Epithelial cell of proximal tubule (primary cell): Measurements from ENCODE around the gene COLEC11. TPM values are rescaled to one million over a fixed set of nuclear protein-coding genes. Genes with fewer than 3 reads are reported as not detected.

Experiments
- DNase-seq: peaks from one replicate; pipeline ENCODE4 v3.0.0-alpha.2; 2011; ENCODE audit warnings: low read depth
- H3K4me3 ChIP-seq: 2 replicates; pipeline ENCODE4 v1.5.1; 2011; ENCODE audit warnings: low read depth, mild to moderate bottlenecking, low read length
- total RNA-seq: library from RNA; depleted of rRNA; stranded (reverse); fragments of >200 nt; gene quantifications from 2 replicates; pipeline ENCODE4 v1.2.3, GENCODE V29; 2015
- TF ChIP-seq, protein P1 (sequence below): conservative IDR thresholded peaks from 2 replicates; pipeline ENCODE4 v1.5.1; 2012; ENCODE audit warnings: low read depth, mild to moderate bottlenecking, low read length

The COLEC11 gene
- 0.40 and 2.4 TPM in 2 replicates for total RNA-seq

DNA sequence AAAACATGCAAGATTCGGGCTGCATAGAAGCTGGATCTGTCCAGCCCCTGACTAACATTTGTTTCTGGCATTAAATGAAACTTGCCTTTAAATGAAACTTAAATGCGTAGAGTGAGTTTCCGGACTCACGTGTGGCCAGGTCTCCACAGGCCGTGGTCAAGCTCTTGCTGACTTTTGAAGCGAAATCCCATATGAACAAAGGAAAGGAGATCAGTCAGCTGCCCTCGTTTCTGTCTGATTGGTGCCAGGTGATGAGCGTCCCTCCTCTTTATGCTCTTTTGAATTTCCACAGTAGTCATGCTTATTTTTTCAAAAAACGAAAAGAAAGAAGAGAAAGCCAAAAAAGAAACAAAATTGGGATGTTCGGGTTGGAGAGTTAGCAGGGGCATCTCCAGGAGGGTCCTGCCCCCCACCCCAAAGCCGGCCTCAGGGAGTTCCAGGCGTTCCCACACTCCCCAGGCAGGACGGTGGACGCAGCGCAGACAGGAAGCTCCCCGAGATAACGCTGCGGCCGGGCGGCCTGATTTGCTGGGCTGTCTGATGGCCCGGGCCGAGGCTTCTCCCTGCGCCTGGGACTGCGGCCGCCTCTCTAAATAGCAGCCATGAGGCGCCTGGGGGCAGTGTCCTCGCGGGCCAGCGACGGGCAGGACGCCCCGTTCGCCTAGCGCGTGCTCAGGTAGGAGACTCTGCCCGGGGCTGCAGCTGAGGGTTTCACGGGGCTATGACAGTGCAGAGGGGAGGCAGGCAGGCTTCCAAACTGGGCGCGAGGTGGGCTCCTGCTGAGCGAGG, at the start of gene COLEC11:
TSS of gene COLEC11 (plus strand) at position 620 of the 789 bp plus-strand sequence. CDS start 9,229 bp downstream, outside the sequence.
- H3K4me3 ChIP-seq = peak within 1 kb of the TSS; percentile 27
- TF ChIP-seq, protein P1, sequence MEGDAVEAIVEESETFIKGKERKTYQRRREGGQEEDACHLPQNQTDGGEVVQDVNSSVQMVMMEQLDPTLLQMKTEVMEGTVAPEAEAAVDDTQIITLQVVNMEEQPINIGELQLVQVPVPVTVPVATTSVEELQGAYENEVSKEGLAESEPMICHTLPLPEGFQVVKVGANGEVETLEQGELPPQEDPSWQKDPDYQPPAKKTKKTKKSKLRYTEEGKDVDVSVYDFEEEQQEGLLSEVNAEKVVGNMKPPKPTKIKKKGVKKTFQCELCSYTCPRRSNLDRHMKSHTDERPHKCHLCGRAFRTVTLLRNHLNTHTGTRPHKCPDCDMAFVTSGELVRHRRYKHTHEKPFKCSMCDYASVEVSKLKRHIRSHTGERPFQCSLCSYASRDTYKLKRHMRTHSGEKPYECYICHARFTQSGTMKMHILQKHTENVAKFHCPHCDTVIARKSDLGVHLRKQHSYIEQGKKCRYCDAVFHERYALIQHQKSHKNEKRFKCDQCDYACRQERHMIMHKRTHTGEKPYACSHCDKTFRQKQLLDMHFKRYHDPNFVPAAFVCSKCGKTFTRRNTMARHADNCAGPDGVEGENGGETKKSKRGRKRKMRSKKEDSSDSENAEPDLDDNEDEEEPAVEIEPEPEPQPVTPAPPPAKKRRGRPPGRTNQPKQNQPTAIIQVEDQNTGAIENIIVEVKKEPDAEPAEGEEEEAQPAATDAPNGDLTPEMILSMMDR = peak; percentile 38
- no peak for DNase-seq

DNA sequence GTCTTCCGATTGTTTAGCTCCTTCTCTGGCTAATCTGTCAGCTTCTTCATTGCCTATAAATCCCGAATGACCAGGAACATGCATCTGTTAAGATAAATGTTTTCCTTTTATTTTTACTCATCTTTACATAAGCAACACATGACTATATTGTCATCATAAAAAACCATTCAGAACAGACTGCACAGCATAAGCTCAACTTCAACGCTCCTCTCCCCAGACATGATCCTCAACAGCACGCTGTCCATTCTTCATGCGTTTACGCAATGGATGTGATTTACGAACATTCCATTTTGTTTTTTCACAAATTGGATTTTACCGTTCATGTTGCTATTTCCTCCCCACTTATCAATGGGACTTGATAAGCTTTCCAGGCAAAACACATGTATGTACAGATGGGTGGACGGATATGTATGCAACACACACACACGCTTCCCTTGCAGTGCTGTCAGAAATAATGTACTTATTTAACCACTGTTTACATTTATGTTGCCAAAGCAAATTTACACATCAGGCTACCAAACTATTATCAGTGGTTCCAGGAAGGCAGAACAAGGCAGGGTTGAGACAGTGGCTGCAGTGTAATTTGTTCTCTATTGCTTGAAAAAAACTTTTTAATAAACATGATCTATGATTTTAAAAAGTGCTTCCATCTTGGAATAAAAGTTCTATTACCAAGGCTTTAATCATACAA, 49.0 kb upstream of the COLEC11 start:
- no peak for DNase-seq
- TF ChIP-seq, protein P1 = no peak
- H3K4me3 ChIP-seq = no peak overlapping the region

DNA sequence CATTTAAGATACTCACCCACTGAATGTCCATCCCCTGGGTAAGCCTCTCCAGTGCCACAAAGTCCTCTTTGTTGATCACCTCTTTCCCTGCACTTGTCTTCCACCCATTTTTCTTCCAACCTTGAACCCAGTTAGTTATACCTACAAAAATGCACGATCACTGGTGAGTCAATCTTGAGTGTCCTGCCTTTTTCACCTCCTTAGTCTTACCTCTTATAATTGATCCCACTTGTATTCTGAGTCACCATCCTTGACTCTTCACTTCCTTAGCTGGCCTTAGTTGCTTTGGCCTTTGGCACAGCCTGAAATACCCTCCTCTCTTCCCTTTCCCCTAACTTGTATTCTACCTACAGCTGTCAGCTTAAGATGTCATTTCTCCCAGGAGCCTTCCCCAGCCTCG, 47.0 kb upstream of the COLEC11 start:
- TF ChIP-seq, protein P1 = no peak
- DNase-seq = no peak

DNA sequence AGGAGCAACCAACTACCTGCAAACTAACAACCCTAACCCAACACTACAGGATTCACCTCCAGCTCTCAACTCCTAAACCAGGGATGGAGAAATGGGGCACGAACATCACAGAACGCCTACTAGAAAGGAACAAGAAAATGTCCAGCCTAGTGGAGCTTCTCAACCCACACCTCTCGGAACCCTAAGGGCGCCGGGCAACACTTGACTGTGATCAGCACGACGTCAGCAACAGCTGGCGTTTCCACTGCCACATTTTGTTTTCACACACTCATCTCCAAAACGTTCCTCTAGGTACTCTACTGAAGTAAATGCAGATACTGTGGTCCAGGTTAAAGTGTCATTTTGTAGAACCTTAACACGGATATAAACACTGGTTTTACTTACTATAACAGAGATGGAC, 41.0 kb upstream of the COLEC11 start:
- DNase-seq = no peak
- H3K4me3 ChIP-seq = no peak overlapping the region
- TF ChIP-seq, protein P1 = no peak

More for the DNA sequence above, 47.0 kb upstream of the COLEC11 start:
- no peak overlapping the region for H3K4me3 ChIP-seq

DNA sequence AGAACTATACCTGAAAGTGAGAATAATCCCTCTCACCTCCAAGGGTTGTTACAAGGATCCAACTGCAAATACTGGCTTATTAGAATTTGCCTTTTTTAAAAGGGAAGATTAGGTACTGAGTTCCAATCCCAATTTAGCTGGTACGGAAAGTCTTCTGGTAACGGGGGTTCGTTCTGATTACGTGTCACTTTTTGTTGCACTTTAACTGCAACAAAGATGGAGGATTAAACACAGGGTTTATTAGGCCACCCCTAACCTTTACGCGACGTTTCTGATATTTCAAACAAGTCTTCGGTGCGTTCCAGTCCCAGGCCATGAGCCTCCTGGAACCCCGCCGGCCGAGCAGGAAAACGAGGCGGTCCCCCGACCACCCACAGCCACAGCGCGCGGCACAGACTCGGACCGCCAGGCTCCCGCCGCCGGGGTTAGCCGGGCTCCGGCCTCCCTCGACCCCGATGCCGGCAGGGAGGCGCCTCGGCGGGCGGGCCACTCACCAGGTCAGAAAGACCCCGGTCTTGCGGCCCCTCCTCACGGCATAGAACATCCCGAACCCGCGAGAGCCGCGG, 37.2 kb upstream of the COLEC11 start:
- peak overlapping the region; percentile 97 for H3K4me3 ChIP-seq
- TF ChIP-seq, protein P1 = no peak
- DNase-seq = no peak

DNA sequence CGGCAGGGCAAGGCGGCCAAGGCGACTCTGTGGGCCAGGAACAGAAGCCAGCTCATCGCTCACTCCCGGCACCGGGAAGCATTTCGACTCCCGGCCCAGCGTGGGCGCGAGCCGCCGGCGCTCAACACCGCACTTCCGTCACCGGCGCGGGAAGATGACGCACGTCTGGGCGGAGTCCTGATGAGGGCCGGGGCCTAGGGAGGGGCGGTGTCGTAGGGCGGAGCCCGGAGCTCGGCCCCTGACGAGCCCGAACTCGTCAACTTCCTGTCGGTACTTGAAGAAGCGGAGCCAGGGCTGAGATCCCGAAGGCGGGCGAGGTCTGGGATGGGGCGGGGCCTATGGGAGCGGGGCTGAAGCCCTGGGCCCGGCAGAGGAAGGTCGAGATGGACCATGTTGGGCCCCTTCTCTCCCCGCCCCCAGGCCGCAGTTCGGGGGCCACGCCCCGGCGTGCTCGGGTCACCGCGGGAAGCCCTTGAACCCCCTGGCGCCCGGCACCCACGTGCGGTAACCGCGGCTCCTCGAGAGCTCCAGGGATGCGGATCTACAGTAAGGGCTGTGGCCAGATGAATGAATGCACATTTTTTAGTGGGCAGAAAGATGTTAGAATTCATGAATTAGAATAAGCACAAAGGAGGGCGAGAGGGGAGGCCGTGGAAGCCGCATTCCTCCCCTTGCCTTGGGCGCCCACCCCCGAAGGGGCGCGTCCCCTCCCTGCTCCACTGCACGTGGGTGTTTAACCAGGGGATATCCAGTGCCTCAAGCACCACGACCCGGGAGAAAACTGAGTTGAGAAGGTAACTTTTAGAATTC, 36.5 kb upstream of the COLEC11 start, which contains the start of gene RNASEH1:
TSS of gene RNASEH1 (minus strand) at position 129 of the 810 bp plus-strand sequence. CDS start at position 56, 73 bp downstream.
- TF ChIP-seq, protein P1 = no peak
- H3K4me3 ChIP-seq = peak within 1 kb of the TSS; percentile 97
- peak; percentile 64 for DNase-seq
